ENCODE measurements around the gene WWOX. TPM values are rescaled to one million over a fixed set of nuclear protein-coding genes. Genes with fewer than 3 reads are reported as not detected.
"Not testable (repeated sequence)": the region's sequence is repeated elsewhere in the genome, so short reads cannot be mapped to it uniquely, and the experiment has no call there.

Gene WWOX
- total RNA-seq, 4 donors from 2014 or later: 12.9 to 53.5 (median 25.6) TPM

DNA sequence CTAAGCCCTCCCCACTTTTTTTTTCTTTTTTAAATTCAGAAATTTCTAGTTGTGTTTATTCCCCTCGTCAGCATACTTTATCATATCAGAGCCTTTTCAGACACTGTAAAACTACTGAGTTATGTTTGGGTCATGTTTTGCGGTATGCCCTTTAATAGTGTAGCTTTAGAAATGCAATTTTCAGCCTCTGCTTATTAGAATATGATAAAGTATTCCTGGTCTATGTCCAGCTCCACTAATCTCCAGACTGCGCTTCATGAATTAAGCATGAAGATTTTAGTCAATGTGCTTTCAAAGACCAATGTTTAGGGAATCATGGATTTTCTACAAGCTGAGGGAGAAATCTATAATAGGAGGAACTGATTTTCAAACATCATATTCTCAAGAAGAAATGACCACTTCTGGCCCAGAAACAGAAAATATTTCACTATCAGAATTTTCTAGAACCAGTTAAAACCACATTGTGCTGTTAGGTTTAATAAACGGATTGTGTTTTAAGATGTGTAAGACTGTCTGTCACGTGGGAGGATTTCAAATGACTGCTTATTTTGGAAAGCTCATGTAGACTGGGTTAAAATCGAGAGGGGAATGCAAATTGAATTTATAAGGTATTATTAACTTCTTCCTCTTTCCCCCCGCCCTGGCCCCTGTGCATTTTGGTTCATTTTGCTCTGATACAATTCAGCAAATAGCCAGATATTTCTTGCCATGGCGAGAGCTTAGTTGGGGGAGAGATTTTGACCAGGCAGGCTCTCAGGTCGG, 498.5 kb downstream of the WWOX start:
- no peaks in the 10 kb centered on the region for H3K9me3 ChIP-seq
- TF ChIP-seq CTCF (IDR thresholded peaks at IDR 0.05): no peak
- TF ChIP-seq POLR2A (IDR thresholded peaks at IDR 0.05): no peak
- TF ChIP-seq EP300 (IDR thresholded peaks at IDR 0.05): no peak
- no peak for TF ChIP-seq POLR2AphosphoS5 (IDR thresholded peaks at IDR 0.05)
- no peaks in the 10 kb centered on the region for H3K36me3 ChIP-seq
- ATAC-seq: no peak
- H3K27me3 ChIP-seq: no peaks in the 10 kb centered on the region
- WGBS, 2 donors (ENCODE audit: low coverage in 1 of 2): 78 to 80% methylated on average over 7 to 8 of the region's 9 CpGs
- no peak overlapping the region for H3K27ac ChIP-seq
- H3K4me3 ChIP-seq: no peak overlapping the region
- H3K4me1 ChIP-seq: no peaks in the 10 kb centered on the region

DNA sequence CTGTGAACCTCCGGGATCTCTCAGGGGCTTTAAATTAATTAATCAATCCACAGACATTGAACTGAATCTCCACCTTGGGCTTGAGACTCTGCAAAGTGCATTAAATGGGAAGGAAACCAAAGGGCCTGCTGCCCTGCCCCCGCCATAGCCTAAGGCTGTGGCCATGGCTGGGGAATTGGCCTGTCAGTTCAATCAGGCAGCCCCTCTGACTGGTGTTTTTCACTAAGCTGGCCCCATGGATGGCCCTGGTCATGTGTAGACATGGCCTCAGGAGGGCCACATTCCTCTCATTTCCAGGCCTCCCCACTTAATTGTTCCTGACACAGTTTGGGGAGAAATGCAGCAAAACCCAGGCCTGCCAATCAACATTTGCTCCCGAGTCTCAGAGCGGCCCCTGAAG, 499.8 kb downstream of the WWOX start:
- WGBS, 2 donors (ENCODE audit: low coverage in 1 of 2): 100% methylated on average over 1 of the region's 4 CpGs; no CpG with 5 or more reads in 1 of the 2 donors
- TF ChIP-seq CTCF (IDR thresholded peaks at IDR 0.05) (no peak), POLR2A (IDR thresholded peaks at IDR 0.05) (no peak), POLR2AphosphoS5 (IDR thresholded peaks at IDR 0.05) (no peak), EP300 (IDR thresholded peaks at IDR 0.05) (no peak)
- Histone ChIP-seq H3K9me3 (no peaks in the 10 kb centered on the region), H3K36me3 (no peaks in the 10 kb centered on the region), H3K27me3 (no peaks in the 10 kb centered on the region), H3K27ac (no peak overlapping the region), H3K4me1 (no peaks in the 10 kb centered on the region), H3K4me3 (no peak overlapping the region)
- ATAC-seq: no peak

- peaks cover 0 to 35% (median 8%) of the 10 kb centered on the region in 3 donors for H3K4me1 ChIP-seq
- ATAC-seq, H3K9me3 ChIP-seq, H3K27me3 ChIP-seq, H3K4me3 ChIP-seq, H3K36me3 ChIP-seq: not testable (repeated sequence)
- 91 to 100% methylated on average over 2 of the region's 2 CpGs for WGBS, 2 donors (ENCODE audit: low coverage in 1 of 2)
- peak overlapping the region in 1 of 4 donors; percentile 69 for H3K27ac ChIP-seq
Measured at GRCh38 chr16:78604423-78605062, 505.1 kb downstream of the WWOX start.

- Histone ChIP-seq H3K36me3 (no peaks in the 10 kb centered on the region), H3K27me3 (no peaks in the 10 kb centered on the region), H3K4me1 (peaks cover 0 to 40% (median 8%) of the 10 kb centered on the region in 3 donors), H3K9me3 (no peaks in the 10 kb centered on the region), H3K4me3 (no peak overlapping the region), H3K27ac (peak overlapping the region; percentile 2 to 69 (median 44))
- WGBS, 2 donors (ENCODE audit: low coverage in 1 of 2): 69 to 71% methylated on average over 6 of the region's 6 CpGs
- no peak for TF ChIP-seq POLR2A (IDR thresholded peaks at IDR 0.05)
- TF ChIP-seq EP300 (IDR thresholded peaks at IDR 0.05): no peak
- TF ChIP-seq POLR2AphosphoS5 (IDR thresholded peaks at IDR 0.05): peak; percentile 29
- peak; percentile 52 for ATAC-seq
Measured at GRCh38 chr16:78605548-78606101, 506.2 kb downstream of the WWOX start.

DNA sequence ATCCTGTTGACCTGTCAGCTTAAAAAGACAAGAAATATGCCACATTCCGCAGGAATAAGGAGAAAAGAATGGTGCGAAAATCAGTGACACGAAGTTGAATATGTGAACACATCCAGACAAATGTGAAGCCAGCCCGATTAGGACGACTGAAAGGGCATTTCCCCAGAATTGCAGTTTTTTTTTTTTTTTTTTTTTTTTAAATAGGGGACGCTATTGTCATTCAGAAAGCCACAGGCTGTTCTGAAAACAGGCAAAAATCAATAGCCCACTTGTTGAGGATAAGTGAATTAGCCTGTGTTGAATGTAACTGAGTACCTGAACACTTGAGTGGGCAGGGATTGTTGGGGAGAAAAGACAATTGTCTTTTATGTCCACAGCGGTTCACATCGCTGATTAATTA, 507.1 kb downstream of the WWOX start:
- H3K4me1 ChIP-seq: peaks cover 0 to 40% (median 8%) of the 10 kb centered on the region in 3 donors
- no peaks in the 10 kb centered on the region for H3K36me3 ChIP-seq
- WGBS, 2 donors (ENCODE audit: low coverage in 1 of 2): 88 to 94% methylated on average over 7 to 8 of the region's 8 CpGs
- no peaks in the 10 kb centered on the region for H3K27me3 ChIP-seq
- no peaks in the 10 kb centered on the region for H3K9me3 ChIP-seq
- H3K27ac ChIP-seq: peak overlapping the region in 1 of 4 donors; percentile 69
- ATAC-seq: no peak
- no peak overlapping the region for H3K4me3 ChIP-seq
- TF ChIP-seq EP300 (IDR thresholded peaks at IDR 0.05): no peak
- no peak for TF ChIP-seq POLR2A (IDR thresholded peaks at IDR 0.05)
- no peak for TF ChIP-seq POLR2AphosphoS5 (IDR thresholded peaks at IDR 0.05)
- TF ChIP-seq CTCF (IDR thresholded peaks at IDR 0.05): no peak

Data from gastroesophageal sphincter (tissue), 4 donors.